Astrocyte of the cerebellum (primary cell): ENCODE measurements around the gene USP17L29.
"Not testable (repeated sequence)": the region's sequence is repeated elsewhere in the genome, so short reads cannot be mapped to it uniquely, and the experiment has no call there.

ENCODE experiments used
- DNase-seq: peaks from one replicate; pipeline ENCODE4 v3.0.0-alpha.2; 2011; ENCODE audit warnings: low read depth
- H3K4me3 ChIP-seq: 2 replicates; pipeline ENCODE4 v1.5.1; 2011; ENCODE audit warnings: mild to moderate bottlenecking, low read depth, low read length, moderate library complexity
- CTCF ChIP-seq: IDR thresholded peaks from 2 replicates; pipeline ENCODE4 v1.5.1; 2012; ENCODE audit warnings: low read length, low read depth, moderate library complexity, mild to moderate bottlenecking; ENCODE audit errors: missing control alignments
- in situ Hi-C: cut with HindIII; loops from 2 replicates; pipeline ENCODE4 v1.10.0; 2017; ENCODE audit warnings: low sequenced_read_pairs

Gene USP17L29, protein sequence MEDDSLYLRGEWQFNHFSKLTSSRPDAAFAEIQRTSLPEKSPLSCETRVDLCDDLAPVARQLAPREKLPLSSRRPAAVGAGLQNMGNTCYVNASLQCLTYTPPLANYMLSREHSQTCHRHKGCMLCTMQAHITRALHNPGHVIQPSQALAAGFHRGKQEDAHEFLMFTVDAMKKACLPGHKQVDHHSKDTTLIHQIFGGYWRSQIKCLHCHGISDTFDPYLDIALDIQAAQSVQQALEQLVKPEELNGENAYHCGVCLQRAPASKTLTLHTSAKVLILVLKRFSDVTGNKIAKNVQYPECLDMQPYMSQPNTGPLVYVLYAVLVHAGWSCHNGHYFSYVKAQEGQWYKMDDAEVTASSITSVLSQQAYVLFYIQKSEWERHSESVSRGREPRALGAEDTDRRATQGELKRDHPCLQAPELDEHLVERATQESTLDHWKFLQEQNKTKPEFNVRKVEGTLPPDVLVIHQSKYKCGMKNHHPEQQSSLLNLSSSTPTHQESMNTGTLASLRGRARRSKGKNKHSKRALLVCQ

GRCh38 chr4:9353338-9353737 lies at the start of gene USP17L29:
Gene USP17L29, plus strand, starts transcription at chr4:9353638. Its CDS starts 0 bp downstream, at chr4:9353638.
- in situ Hi-C loops, H3K4me3 ChIP-seq, DNase-seq: not testable (repeated sequence)

DNA sequence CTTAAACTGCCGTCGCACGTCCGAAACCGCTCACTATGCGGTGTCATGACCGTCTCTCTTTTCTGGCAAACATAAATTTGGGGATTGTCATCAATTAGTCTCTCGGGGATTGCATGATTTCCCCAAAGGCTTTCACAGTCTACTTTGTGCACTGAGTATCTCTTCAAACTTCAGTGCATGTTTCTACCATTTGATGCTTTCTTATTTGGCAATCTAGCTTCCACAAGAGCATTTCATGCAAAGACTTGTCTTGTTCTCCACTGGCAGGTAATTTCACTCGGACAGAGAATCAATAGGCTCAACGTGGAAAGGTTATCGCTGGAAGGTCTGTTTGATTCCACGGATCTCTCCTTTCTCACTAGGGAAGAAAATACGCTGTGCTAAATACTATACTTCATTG lies 29.2 kb upstream of the USP17L29 start:
- DNase-seq, H3K4me3 ChIP-seq, in situ Hi-C loops: not testable (repeated sequence)

- in situ Hi-C loops, H3K4me3 ChIP-seq, DNase-seq: not testable (repeated sequence)
Measured at GRCh38 chr4:9324865-9325264, 28.6 kb upstream of the USP17L29 start, which contains the start of gene USP17L24. Gene USP17L24, plus strand, starts transcription at chr4:9325165. Its CDS starts 0 bp downstream, at chr4:9325165.

DNA sequence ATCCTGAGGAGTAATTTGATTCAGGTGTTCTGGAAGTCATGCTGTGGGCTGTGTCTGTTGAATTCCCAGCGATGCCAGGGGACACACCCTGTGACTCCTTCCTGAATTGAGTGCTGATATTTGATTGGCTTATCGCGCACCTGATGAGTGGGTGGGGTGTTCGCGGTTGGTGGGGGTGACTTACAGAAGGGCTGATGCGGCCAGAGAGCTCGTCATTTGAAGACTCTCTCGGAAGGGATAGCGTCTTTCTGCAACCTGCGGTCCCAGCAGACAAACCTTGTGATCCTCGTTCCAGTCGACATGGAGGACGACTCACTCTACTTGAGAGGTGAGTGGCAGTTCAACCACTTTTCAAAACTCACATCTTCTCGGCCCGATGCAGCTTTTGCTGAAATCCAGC lies 23.8 kb upstream of the USP17L29 start, which contains the start of gene USP17L25:
TSS of gene USP17L25 (plus strand) at position 301 of the 400 bp plus-strand sequence. CDS start at position 301, 0 bp downstream.
- DNase-seq, H3K4me3 ChIP-seq, in situ Hi-C loops: not testable (repeated sequence)

DNA sequence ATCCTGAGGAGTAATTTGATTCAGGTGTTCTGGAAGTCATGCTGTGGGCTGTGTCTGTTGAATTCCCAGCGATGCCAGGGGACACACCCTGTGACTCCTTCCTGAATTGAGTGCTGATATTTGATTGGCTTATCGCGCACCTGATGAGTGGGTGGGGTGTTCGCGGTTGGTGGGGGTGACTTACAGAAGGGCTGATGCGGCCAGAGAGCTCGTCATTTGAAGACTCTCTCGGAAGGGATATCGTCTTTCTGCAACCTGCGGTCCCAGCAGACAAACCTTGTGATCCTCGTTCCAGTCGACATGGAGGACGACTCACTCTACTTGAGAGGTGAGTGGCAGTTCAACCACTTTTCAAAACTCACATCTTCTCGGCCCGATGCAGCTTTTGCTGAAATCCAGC lies 19.1 kb upstream of the USP17L29 start, which contains the start of gene USP17L26:
TSS of gene USP17L26 (plus strand) at position 301 of the 400 bp plus-strand sequence. CDS start at position 301, 0 bp downstream.
- in situ Hi-C loops, DNase-seq, H3K4me3 ChIP-seq: not testable (repeated sequence)

DNA sequence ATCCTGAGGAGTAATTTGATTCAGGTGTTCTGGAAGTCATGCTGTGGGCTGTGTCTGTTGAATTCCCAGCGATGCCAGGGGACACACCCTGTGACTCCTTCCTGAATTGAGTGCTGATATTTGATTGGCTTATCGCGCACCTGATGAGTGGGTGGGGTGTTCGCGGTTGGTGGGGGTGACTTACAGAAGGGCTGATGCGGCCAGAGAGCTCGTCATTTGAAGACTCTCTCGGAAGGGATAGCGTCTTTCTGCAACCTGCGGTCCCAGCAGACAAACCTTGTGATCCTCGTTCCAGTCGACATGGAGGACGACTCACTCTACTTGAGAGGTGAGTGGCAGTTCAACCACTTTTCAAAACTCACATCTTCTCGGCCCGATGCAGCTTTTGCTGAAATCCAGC lies 14.3 kb upstream of the USP17L29 start, which contains the start of gene USP17L5:
TSS of gene USP17L5 (plus strand) at position 301 of the 400 bp plus-strand sequence. CDS start at position 301, 0 bp downstream.
- DNase-seq, in situ Hi-C loops, H3K4me3 ChIP-seq: not testable (repeated sequence)

- DNase-seq, in situ Hi-C loops, H3K4me3 ChIP-seq: not testable (repeated sequence)
Measured at GRCh38 chr4:9343848-9344247, 9.6 kb upstream of the USP17L29 start, which contains the start of gene USP17L27. Gene USP17L27, plus strand, starts transcription at chr4:9344148. Its CDS starts 0 bp downstream, at chr4:9344148.

DNA sequence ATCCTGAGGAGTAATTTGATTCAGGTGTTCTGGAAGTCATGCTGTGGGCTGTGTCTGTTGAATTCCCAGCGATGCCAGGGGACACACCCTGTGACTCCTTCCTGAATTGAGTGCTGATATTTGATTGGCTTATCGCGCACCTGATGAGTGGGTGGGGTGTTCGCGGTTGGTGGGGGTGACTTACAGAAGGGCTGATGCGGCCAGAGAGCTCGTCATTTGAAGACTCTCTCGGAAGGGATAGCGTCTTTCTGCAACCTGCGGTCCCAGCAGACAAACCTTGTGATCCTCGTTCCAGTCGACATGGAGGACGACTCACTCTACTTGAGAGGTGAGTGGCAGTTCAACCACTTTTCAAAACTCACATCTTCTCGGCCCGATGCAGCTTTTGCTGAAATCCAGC lies 4.8 kb upstream of the USP17L29 start, which contains the start of gene USP17L28:
TSS of gene USP17L28 (plus strand) at position 301 of the 400 bp plus-strand sequence. CDS start at position 301, 0 bp downstream.
- in situ Hi-C loops, H3K4me3 ChIP-seq, DNase-seq: not testable (repeated sequence)

DNA sequence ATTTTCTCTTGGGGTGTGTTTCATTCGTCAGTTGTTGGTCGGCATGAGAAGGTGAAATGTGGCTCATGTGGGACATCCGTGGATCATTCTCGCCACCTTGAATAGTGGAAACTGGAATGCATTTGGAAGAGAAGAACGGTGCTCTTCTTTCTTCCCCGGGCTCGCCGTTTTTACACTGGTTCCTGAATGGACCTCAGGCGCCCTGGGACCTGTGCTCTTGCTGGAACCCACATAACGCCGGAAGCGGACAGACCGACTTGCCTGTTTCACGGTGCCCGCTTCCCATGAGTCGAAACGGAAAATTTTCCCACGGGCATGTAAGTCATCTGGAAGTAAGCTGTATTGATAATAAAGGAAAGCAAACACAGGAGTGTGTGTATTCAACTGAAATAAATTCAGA lies 2.6 kb upstream of the USP17L29 start:
- in situ Hi-C loops, DNase-seq, H3K4me3 ChIP-seq: not testable (repeated sequence)

DNA sequence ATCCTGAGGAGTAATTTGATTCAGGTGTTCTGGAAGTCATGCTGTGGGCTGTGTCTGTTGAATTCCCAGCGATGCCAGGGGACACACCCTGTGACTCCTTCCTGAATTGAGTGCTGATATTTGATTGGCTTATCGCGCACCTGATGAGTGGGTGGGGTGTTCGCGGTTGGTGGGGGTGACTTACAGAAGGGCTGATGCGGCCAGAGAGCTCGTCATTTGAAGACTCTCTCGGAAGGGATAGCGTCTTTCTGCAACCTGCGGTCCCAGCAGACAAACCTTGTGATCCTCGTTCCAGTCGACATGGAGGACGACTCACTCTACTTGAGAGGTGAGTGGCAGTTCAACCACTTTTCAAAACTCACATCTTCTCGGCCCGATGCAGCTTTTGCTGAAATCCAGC lies 9.4 kb downstream of the USP17L29 start, which contains the start of gene USP17L30:
TSS of gene USP17L30 (plus strand) at position 301 of the 400 bp plus-strand sequence. CDS start at position 301, 0 bp downstream.
- H3K4me3 ChIP-seq, DNase-seq, in situ Hi-C loops: not testable (repeated sequence)

DNA sequence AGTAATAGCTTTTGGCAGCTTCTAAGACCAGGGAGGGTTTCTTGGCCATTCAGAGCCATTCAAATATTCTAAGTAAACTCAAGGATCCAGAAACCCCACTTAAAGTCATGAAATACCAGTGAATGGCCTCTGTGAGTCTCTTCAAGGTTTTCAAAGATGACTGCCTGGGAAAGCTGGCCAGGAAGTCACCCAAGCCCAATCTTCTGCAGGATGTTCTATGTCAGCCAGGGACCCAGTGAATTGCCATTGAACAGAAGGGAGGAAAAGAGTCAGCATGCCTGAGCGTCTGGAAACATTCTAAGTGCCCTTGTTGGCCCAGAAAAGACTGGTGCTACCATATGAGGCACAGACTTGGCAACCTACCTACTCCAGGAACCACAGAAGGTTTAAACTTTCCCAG lies 26.4 kb downstream of the USP17L29 start:
- in situ Hi-C loops, DNase-seq, H3K4me3 ChIP-seq: not testable (repeated sequence)

- H3K4me3 ChIP-seq, result peak overlapping the region; percentile 24
- TF ChIP-seq CTCF, result peak; percentile 6
- DNase-seq, in situ Hi-C loops: not testable (repeated sequence)
Measured at GRCh38 chr4:9381012-9381534, 27.6 kb downstream of the USP17L29 start.
